Measurements from ENCODE around the gene ANGEL2. TPM values are rescaled to one million over a fixed set of nuclear protein-coding genes. Genes with fewer than 3 reads are reported as not detected.

ANGEL2 gene
- total RNA-seq, 1 experiment from 2014 or later = 25.5 TPM

DNA sequence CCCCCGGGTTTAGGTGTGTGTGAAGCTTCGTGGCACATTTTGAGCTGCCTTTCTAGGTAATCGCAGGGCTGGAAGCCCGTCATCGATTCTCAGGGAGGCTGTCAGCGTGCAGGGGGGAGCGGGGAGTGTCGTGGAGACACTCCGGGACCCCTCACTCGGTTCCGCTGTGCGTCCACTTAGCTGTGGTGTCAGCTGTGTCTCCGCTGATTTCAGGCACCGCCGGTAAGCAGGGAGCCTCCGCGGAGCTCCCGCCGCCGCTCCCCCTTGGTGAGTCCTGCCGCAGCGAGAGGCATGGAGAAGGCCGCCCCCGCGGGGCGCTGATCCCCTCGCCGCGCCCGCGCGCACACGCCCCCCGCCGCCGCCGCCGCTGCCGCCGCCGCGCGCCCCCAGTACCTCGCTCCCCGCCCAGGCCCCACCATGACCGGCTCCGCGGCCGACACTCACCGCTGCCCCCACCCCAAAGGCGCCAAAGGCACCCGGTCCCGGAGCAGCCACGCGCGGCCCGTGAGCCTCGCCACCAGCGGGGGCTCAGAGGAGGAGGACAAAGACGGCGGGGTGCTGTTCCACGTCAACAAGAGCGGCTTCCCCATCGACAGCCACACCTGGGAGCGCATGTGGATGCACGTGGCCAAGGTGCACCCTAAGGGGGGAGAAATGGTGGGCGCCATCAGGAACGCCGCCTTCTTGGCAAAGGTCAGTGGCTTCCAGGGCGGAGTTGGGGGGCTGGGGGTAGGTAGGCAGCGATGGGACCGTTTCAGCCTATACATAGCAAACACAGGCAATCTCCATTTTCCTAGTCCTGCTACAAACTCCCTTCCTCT is 64.3 kb downstream of the ANGEL2 start:
- no peak for ATAC-seq
- TF ChIP-seq SIN3A (IDR thresholded peaks at IDR 0.05; ENCODE audit: low read depth) (no peak), SRF (IDR thresholded peaks at IDR 0.05; ENCODE audit: low read depth) (no peak), ZNF274 (IDR thresholded peaks at IDR 0.05; ENCODE audit: low read depth, low read length) (no peak), CBX3 (IDR thresholded peaks at IDR 0.05; ENCODE audit: low read depth) (no peak), CEBPB (IDR thresholded peaks at IDR 0.05; ENCODE audit: low read depth) (no peak), ATF3 (IDR thresholded peaks at IDR 0.05) (no peak)
- no TSS peak for BruUV-seq (replicated peaks)
- no peak overlapping the region for H3K27ac ChIP-seq (ENCODE audit: low read depth, low read length)
- H3K27me3 ChIP-seq (ENCODE audit: insufficient read depth, low read length) = no peaks in the 10 kb centered on the region
- no peak overlapping the region for H2AFZ ChIP-seq (ENCODE audit: low read depth, low read length, poor library complexity, severe bottlenecking)
- no peaks in the 10 kb centered on the region for H3K9me2 ChIP-seq (ENCODE audit: insufficient read depth)
- H3K9ac ChIP-seq (ENCODE audit: low read length) = peak overlapping the region; percentile 55
- RAD21 ChIA-PET (ENCODE audit: low non-redundant PET in 1 of 2, low total read pairs in 2 of 2, uncharacterized antibody in 2 of 2, unreplicated experiment in 2 of 2) = no interaction called here
- H3K4me3 ChIP-seq (replicated peaks in 1 of 2; ENCODE audit: low read depth in 1 of 2, low read length in 2 of 2) = peak overlapping the region; percentile 48 to 61
- H3K4me2 ChIP-seq (ENCODE audit: low read length) = peak overlapping the region; percentile 83
- no peaks in the 10 kb centered on the region for H3K9me3 ChIP-seq (ENCODE audit: control insufficient read depth in 1 of 2, insufficient read depth in 1 of 2, low read depth in 1 of 2, low read length in 2 of 2)
- intact Hi-C loops (cut with micrococcal nuclease) = no loop called here
- POLR2A ChIA-PET = no interaction called here
- DNase-seq (ENCODE audit: low read depth, low spot score) = no peak
- CTCF ChIA-PET = no interaction called here
- peaks cover 2 to 13% of the 10 kb centered on the region in 2 experiments; a peak in 3 of 4 replicates for H3K4me1 ChIP-seq (ENCODE audit: control insufficient read depth in 1 of 2, insufficient read depth in 2 of 2, low read length in 2 of 2)
- 0 out of 4 replicates have a peak, but pooled peaks cover 0 to 2% of the 10 kb centered on the region in 2 experiments for H3K36me3 ChIP-seq (ENCODE audit: control insufficient read depth in 1 of 2, insufficient read depth in 2 of 2, low read length in 2 of 2)
- H3K79me2 ChIP-seq (ENCODE audit: insufficient read depth, low read length) = no peaks in the 10 kb centered on the region
- H4K20me1 ChIP-seq (ENCODE audit: insufficient read depth) = no peaks in the 10 kb centered on the region

- H3K27me3 ChIP-seq (ENCODE audit: insufficient read depth, low read length) = no peaks in the 10 kb centered on the region
- peak within 1 kb of the TSS; percentile 48 to 61 for H3K4me3 ChIP-seq (replicated peaks in 1 of 2; ENCODE audit: low read depth in 1 of 2, low read length in 2 of 2)
- no peaks in the 10 kb centered on the region for H3K9me3 ChIP-seq (ENCODE audit: control insufficient read depth in 1 of 2, insufficient read depth in 1 of 2, low read depth in 1 of 2, low read length in 2 of 2)
- H3K9me2 ChIP-seq (ENCODE audit: insufficient read depth) = no peaks in the 10 kb centered on the region
- H3K36me3 ChIP-seq (ENCODE audit: control insufficient read depth in 1 of 2, insufficient read depth in 2 of 2, low read length in 2 of 2) = 0 out of 4 replicates have a peak, but pooled peaks cover 0 to 2% of the 10 kb centered on the region in 2 experiments
- no peaks in the 10 kb centered on the region for H4K20me1 ChIP-seq (ENCODE audit: insufficient read depth)
- no peaks in the 10 kb centered on the region for H3K79me2 ChIP-seq (ENCODE audit: insufficient read depth, low read length)
- peak within 1 kb of the TSS; percentile 83 for H3K4me2 ChIP-seq (ENCODE audit: low read length)
- peak within 1 kb of the TSS; percentile 55 for H3K9ac ChIP-seq (ENCODE audit: low read length)
- CTCF ChIA-PET = no interaction called here
- ATAC-seq (peak; percentile 100), DNase-seq (ENCODE audit: low read depth, low spot score) (peak; percentile 57)
- POLR2A ChIA-PET = no interaction called here
- peak within 1 kb of the TSS; percentile 52 for H2AFZ ChIP-seq (ENCODE audit: low read depth, low read length, poor library complexity, severe bottlenecking)
- intact Hi-C loops (cut with micrococcal nuclease) = no loop called here
- RAD21 ChIA-PET (ENCODE audit: low non-redundant PET in 1 of 2, low total read pairs in 2 of 2, uncharacterized antibody in 2 of 2, unreplicated experiment in 2 of 2) = no interaction called here
- BruUV-seq (replicated peaks) = no TSS peak
- H3K4me1 ChIP-seq (ENCODE audit: control insufficient read depth in 1 of 2, insufficient read depth in 2 of 2, low read length in 2 of 2) = peaks cover 2 to 13% of the 10 kb centered on the region in 2 experiments; a peak in 3 of 4 replicates
- no peak within 1 kb of the TSS; the same call in 1 of the 2 replicates for H3K27ac ChIP-seq (ENCODE audit: low read depth, low read length)
- TF ChIP-seq CTCF (IDR thresholded peaks at IDR 0.05 in 2 of 3, conservative IDR thresholded peaks at IDR 0.05 in 1 of 3; ENCODE audit: borderline replicate concordance in 1 of 3, insufficient read depth in 1 of 3, low read depth in 2 of 3, low read length in 2 of 3) = no peak
- TF ChIP-seq MAX (IDR thresholded peaks at IDR 0.05) = peak; percentile 65
- no peak for TF ChIP-seq CEBPB (IDR thresholded peaks at IDR 0.05; ENCODE audit: low read depth)
- TF ChIP-seq SRF (IDR thresholded peaks at IDR 0.05; ENCODE audit: low read depth) = no peak
- TF ChIP-seq ATF3 (IDR thresholded peaks at IDR 0.05) = no peak
- TF ChIP-seq SP1 (IDR thresholded peaks at IDR 0.05; ENCODE audit: low read depth) = peak; percentile 66
- no peak for TF ChIP-seq RAD21 (IDR thresholded peaks at IDR 0.05; ENCODE audit: low read depth)
These were observed 65.2 kb downstream of the ANGEL2 start, which contains the start of gene VASH2 for GRCh38 chr1:212950243-212951125. Gene VASH2, plus strand, starts transcription at chr1:212950541. Its CDS starts 1,002 bp downstream, at chr1:212951543.

Data from HCT116 (cell line).